MM.1S (cell line): ENCODE measurements around the gene ST6GAL1.

ENCODE experiments used
- EZH2 ChIP-seq: fragments of 300-600 bp; sonication (generic); optimal IDR thresholded peaks from 2 replicates; pipeline ENCODE3; 2017; ENCODE audit warnings: low read depth, mild to moderate bottlenecking, antibody characterized with exemption, low read length, mixed read lengths
- EZH2phosphoT487 ChIP-seq: fragments of 300-600 bp; sonication (generic); IDR thresholded peaks from 2 replicates; pipeline ENCODE4 v1.6.1; 2018; ENCODE audit warnings: antibody characterized with exemption, low read length
- TF ChIP-seq, protein P1 (sequence below): fragments of 300-600 bp; sonication (generic); IDR thresholded peaks from 2 replicates; pipeline ENCODE4 v1.5.1; 2016; ENCODE audit warnings: antibody characterized with exemption, low read length, mixed read lengths

GRCh38 chr3:187107989-187108388, 177.7 kb downstream of the ST6GAL1 start:
- TF ChIP-seq, protein P1, sequence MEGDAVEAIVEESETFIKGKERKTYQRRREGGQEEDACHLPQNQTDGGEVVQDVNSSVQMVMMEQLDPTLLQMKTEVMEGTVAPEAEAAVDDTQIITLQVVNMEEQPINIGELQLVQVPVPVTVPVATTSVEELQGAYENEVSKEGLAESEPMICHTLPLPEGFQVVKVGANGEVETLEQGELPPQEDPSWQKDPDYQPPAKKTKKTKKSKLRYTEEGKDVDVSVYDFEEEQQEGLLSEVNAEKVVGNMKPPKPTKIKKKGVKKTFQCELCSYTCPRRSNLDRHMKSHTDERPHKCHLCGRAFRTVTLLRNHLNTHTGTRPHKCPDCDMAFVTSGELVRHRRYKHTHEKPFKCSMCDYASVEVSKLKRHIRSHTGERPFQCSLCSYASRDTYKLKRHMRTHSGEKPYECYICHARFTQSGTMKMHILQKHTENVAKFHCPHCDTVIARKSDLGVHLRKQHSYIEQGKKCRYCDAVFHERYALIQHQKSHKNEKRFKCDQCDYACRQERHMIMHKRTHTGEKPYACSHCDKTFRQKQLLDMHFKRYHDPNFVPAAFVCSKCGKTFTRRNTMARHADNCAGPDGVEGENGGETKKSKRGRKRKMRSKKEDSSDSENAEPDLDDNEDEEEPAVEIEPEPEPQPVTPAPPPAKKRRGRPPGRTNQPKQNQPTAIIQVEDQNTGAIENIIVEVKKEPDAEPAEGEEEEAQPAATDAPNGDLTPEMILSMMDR = no peak
- TF ChIP-seq EZH2 (no peak), EZH2phosphoT487 (no peak)
